ENCODE results near the gene SLC12A9. TPM values are rescaled to one million over a fixed set of nuclear protein-coding genes. Genes with fewer than 3 reads are reported as not detected.

SLC12A9 gene
- total RNA-seq, 1 donor from 2014 or later, result 26.6 TPM

- H3K27me3 Mint-ChIP-seq (ENCODE audit: low read depth), result no peaks in the 10 kb centered on the region
- no peaks in the 10 kb centered on the region for H3K9me3 Mint-ChIP-seq (ENCODE audit: low read depth)
- peak within 1 kb of the TSS; percentile 74 for H3K4me3 Mint-ChIP-seq (ENCODE audit: unreplicated experiment)
- DNase-seq (ENCODE audit: low spot score), result peak; percentile 93
- peaks cover 31% of the 10 kb centered on the region for H3K4me1 Mint-ChIP-seq (ENCODE audit: low read depth)
- H3K36me3 Mint-ChIP-seq (ENCODE audit: low read depth), result peaks cover 37% of the 10 kb centered on the region
- peak within 1 kb of the TSS; percentile 86 for H3K27ac Mint-ChIP-seq (ENCODE audit: unreplicated experiment)
- TF ChIP-seq CTCF (IDR thresholded peaks at IDR 0.05), result no peak
Observed at GRCh38 chr7:100888988-100889750, 36.7 kb downstream of the SLC12A9 start, which contains the start of gene UFSP1. Gene UFSP1, minus strand, starts transcription at chr7:100889715. Its CDS starts 444 bp downstream, at chr7:100889271.

- peaks cover 33% of the 10 kb centered on the region for H3K4me1 Mint-ChIP-seq (ENCODE audit: low read depth)
- peak overlapping the region; percentile 86 for H3K27ac Mint-ChIP-seq (ENCODE audit: unreplicated experiment)
- no peaks in the 10 kb centered on the region for H3K9me3 Mint-ChIP-seq (ENCODE audit: low read depth)
- peak overlapping the region; percentile 74 for H3K4me3 Mint-ChIP-seq (ENCODE audit: unreplicated experiment)
- no peak for TF ChIP-seq CTCF (IDR thresholded peaks at IDR 0.05)
- peaks cover under 1% of the 10 kb centered on the region for H3K27me3 Mint-ChIP-seq (ENCODE audit: low read depth)
- DNase-seq (ENCODE audit: low spot score), result no peak
- H3K36me3 Mint-ChIP-seq (ENCODE audit: low read depth), result peaks cover 24% of the 10 kb centered on the region
Observed at GRCh38 chr7:100890653-100891567, 38.4 kb downstream of the SLC12A9 start.

- Mint-ChIP-seq H3K4me3 (ENCODE audit: unreplicated experiment) (peak overlapping the region; percentile 4), H3K9me3 (ENCODE audit: low read depth) (no peaks in the 10 kb centered on the region), H3K4me1 (ENCODE audit: low read depth) (peaks cover 39% of the 10 kb centered on the region), H3K27ac (ENCODE audit: unreplicated experiment) (no peak overlapping the region), H3K36me3 (ENCODE audit: low read depth) (peaks cover 21% of the 10 kb centered on the region), H3K27me3 (ENCODE audit: low read depth) (peaks cover 7% of the 10 kb centered on the region)
- no peak for DNase-seq (ENCODE audit: low spot score)
- no peak for TF ChIP-seq CTCF (IDR thresholded peaks at IDR 0.05)
Observed at GRCh38 chr7:100891568-100892247, 39.2 kb downstream of the SLC12A9 start.

GRCh38 chr7:100892364-100893317 lies 40.1 kb downstream of the SLC12A9 start:
- no peak overlapping the region for H3K4me3 Mint-ChIP-seq (ENCODE audit: unreplicated experiment)
- H3K27ac Mint-ChIP-seq (ENCODE audit: unreplicated experiment), result no peak overlapping the region
- H3K4me1 Mint-ChIP-seq (ENCODE audit: low read depth), result peaks cover 34% of the 10 kb centered on the region
- H3K9me3 Mint-ChIP-seq (ENCODE audit: low read depth), result no peaks in the 10 kb centered on the region
- peaks cover 9% of the 10 kb centered on the region for H3K27me3 Mint-ChIP-seq (ENCODE audit: low read depth)
- TF ChIP-seq CTCF (IDR thresholded peaks at IDR 0.05), result no peak
- peaks cover 13% of the 10 kb centered on the region for H3K36me3 Mint-ChIP-seq (ENCODE audit: low read depth)
- no peak for DNase-seq (ENCODE audit: low spot score)
